ENCODE measurements around the gene FBXL3.
"Not testable (repeated sequence)": the region's sequence is repeated elsewhere in the genome, so short reads cannot be mapped to it uniquely, and the experiment has no call there.

Gene FBXL3

GRCh38 chr13:77026255-77026860, 601 bp downstream of the FBXL3 start:
- DNase-seq (ENCODE audit: low spot score), result peak; percentile 70

DNA sequence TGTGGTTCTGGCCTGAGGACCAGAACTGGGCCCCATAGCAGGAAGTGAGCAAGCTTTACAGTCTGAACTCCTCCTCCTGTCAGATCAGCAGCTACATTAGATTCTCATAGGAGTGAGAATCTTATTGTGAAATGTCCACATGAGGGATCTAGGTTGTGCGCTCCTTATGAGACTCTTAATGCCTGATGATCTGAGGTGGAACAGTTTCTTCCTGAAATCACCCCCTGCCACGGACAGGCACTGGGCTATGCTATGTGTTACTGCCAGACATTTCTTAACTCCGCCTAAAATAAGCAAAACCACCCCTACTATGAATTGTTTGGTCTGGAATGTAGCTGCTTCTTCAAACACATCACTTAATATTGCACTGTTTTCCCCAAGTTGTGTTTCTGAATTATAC, 4.6 kb downstream of the FBXL3 start:
- DNase-seq (ENCODE audit: low spot score), result peak; percentile 39

GRCh38 chr13:77019756-77020155, 7.2 kb downstream of the FBXL3 start:
- DNase-seq (ENCODE audit: low spot score), result no peak

- DNase-seq (ENCODE audit: low spot score), result no peak
Observed at GRCh38 chr13:77016888-77017623, 9.9 kb downstream of the FBXL3 start.

DNA sequence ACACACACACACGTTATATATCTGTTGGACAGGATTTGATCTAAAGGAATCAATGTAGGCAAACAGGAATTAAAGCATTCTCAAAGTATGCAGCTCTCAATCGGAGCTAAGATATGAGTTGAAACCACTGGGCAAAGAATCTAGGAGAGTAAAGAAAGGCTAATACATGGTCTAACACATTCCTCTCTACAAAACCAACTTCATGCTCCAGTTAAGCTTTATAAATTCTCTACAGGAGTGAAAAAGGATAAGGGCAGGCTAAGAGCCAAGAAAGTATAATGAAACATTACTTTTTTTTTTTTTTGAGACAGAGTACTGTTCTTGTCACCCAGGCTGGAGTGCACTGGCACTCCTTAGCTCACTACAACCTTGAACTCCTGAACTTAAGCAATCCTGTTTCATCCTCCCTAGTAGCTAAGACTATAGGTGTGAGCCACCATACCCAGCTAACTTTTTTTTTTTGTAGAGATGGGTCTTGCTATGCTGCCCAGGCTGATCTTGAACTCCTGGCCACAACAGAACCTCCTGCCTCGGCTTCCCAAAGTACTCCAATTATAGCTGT, 10.6 kb downstream of the FBXL3 start:
- DNase-seq (ENCODE audit: low spot score), result no peak

DNA sequence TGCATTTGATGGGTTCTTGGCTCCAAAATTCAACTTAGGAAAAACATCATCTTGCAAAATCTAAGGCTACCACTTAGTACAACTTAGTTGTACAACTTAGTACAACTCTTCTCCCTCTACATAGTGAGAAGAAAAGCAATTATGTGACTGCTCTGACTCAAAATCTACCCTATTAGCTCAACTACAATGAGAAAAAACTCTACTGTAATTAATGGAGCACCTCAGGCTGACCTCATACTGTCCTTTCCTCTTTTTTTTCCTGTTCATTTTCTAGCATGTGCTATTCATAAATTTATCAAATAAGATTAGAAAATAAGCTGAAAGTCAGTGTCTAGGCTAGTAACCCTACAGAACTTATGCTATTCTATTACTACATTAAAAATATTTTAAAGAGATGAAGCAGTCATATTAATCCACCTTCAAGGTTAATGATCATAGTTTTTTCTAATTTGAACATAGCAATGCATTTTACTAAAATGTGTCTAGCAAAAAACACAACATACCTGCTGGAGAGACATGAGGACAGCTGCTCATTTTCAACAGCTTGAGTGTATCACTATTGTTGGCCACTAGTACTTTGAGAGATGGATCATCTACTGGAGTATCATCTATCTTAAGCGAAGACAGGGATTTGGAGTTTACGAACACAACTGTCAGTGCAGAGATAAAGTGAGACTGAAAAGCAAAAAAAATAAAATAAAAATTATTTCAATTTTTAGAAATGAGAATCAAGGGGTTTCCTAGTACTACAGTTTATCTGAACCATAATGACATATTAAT, 11.9 kb downstream of the FBXL3 start:
- no peak for DNase-seq (ENCODE audit: low spot score)

DNA sequence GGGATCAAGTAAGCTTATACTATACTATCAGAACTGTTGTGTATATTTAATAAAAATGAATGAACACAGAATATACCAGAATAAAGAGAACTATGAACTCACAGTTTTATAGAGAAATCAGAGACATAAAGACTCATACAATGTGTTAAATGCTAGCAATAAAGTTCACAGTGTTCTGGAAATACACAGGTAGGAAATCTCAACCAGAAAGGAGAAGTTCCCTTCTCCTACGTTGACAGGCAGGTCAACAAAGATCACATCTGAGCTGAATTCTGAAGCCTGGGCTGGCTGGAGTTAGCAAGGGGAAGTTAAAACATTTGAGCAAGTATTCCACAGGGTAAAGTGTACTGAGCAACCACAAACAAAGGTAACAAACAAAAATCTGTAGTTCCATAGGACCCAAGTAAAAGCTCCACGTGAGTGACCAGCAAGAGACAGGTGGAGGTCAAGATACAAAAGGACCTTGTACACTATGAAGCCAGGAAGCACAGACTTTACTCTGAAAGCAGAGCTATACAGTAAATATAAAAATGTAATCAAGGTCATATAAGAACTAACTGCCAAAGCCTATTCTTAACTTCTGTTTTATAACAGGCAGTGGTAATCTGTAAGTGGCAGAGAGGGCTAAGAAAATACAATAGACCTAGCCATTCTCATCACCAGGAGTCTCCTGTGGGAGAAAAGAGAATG, 13.0 kb downstream of the FBXL3 start:
- DNase-seq (ENCODE audit: low spot score), result no peak

- not testable (repeated sequence) for DNase-seq (ENCODE audit: low spot score)
Observed at GRCh38 chr13:77009719-77010118, 17.2 kb downstream of the FBXL3 start.

DNA sequence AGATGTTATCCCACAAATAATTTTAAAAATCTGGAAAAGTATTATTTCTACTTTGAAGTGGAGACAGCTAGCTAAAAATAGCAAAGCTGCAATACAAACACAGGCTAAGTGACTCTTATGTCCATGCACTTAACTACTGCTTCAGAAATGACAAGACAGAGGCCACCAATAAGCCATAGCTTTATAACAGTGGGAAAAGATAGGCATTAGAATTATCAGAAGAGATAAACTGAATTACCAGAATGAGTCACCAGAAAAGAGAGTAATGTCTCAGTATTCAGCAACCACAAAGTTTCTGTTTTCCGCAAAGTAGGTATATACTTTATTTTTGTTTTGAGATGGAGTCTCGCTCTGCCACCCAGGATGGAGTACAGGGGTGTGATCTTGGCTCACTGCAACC, 17.9 kb downstream of the FBXL3 start:
- DNase-seq (ENCODE audit: low spot score), result no peak

- not testable (repeated sequence) for DNase-seq (ENCODE audit: low spot score)
Observed at GRCh38 chr13:77008337-77008736, 18.6 kb downstream of the FBXL3 start.

DNA sequence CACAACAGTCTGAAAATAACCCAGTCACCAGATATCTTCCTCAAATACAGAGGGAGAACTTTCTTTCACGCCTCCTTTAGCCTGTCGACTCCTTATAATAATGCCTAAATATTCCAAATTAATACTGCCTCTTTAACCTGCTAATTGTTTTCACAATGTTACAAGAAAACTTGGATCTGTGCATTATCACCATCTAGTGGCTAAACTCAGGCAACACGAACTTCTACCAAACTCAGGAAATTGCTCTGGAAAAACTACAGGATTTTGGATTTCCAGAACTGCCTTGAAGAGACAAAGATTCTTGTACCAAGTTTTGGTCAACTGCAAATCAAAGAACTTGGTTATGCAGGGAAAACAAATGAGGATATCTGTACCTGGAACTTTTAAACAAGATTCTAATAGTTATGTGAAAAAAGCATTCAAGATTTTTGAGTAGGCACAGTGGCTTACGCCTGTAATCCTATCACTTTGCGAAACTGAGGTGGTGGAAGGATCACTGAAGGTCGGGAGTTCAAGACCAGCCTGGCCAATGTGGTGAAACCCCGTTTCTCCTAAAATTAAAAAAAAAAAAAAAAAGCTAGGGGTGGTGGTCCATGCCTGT, 24.3 kb downstream of the FBXL3 start:
- DNase-seq (ENCODE audit: low spot score), result peak; percentile 54

DNA sequence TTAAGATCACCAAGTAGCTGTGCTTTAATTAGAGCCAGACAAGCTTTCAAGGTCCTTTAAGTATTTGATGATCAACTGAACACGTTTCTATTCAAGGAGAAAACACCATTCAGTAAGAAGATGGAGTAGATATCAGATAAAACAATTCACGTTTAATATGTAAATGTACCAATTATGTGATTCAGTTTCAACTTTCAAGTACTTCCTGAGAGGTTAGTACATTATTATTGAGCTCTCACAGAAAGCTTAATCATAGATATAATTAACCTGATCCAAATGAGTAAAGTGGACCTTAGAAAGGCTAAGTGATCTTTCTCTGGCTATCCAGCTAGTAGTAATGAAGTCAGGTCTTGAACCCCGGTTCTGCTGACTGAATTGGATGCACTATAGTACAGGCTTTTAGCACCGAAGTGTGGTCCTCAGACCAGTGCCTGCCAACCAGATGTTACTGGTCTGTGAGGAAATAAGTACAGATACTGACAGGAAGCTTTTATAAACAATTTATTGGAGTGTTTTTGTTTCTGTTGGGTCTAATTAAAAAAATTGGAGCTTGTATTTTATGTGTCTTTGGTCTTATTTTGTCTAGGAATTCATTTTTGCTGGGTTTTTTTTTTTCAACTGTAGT, 24.9 kb downstream of the FBXL3 start:
- DNase-seq (ENCODE audit: low spot score), result no peak

- no peak for DNase-seq (ENCODE audit: low spot score)
Observed at GRCh38 chr13:77001540-77001939, 25.4 kb downstream of the FBXL3 start.

GRCh38 chr13:77000475-77000874, 26.5 kb downstream of the FBXL3 start:
- DNase-seq (ENCODE audit: low spot score), result peak; percentile 34

DNA sequence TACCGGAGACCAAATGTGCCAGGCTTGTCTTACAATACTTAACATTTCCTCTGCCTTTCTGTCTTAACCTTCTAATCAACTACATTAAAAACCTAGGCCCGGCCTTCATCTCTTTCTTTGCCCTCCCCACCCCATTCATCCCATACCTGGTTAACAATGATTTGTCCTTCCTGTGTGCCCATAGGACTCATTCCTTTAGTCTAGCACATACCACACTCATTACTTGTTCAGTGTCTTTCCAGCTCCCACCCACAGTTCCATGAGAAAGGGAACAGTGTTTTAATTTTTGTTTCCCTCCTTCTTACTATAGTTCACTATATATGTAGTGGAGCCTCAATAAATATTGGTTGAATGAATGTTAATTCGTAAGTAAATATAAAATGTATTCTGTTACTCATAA, 32.7 kb downstream of the FBXL3 start:
- no peak for DNase-seq (ENCODE audit: low spot score)

DNA sequence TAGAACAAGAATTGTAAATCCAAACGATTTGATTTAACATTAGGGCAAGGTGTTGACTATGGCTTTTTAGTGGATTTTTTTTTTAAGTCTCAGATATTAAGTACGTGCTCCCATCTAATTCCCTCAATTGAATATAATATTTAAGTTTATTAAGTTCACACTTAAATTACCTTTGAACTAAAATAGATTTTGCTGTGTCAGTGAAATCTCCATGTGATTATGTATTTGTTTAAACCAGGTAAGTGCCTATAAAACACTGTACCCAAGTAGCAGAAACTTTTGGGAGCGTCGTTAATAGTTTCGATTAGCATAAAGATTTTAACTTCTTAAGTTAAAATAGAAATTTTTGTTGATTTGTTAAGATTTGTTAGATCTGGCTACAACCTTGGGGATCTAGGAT, 33.5 kb downstream of the FBXL3 start:
- DNase-seq (ENCODE audit: low spot score), result no peak

GRCh38 chr13:76993021-76993420, 33.9 kb downstream of the FBXL3 start:
- DNase-seq (ENCODE audit: low spot score), result peak; percentile 26

DNA sequence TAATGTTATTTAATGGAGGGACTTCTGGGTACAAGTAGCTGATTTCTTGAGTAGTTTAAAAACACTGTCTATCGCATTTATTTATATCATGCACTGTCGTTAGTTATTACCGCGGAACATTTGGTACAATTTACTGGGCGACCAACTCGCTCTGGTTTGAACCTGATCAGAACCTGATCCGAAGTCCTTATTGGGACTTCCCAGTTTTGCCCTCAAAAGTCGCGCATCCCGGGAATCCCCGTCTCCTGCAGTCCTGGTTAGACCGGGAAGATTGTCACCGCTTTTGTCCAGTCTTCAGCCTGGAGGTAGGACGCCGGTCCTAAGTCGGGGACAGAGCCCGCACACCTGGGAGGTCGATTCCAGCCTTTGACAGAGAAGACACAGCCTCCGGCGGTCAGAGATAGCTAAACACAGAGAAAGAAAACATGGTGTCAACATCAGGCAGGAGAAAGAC, 34.4 kb downstream of the FBXL3 start:
- DNase-seq (ENCODE audit: low spot score), result peak; percentile 36

DNA sequence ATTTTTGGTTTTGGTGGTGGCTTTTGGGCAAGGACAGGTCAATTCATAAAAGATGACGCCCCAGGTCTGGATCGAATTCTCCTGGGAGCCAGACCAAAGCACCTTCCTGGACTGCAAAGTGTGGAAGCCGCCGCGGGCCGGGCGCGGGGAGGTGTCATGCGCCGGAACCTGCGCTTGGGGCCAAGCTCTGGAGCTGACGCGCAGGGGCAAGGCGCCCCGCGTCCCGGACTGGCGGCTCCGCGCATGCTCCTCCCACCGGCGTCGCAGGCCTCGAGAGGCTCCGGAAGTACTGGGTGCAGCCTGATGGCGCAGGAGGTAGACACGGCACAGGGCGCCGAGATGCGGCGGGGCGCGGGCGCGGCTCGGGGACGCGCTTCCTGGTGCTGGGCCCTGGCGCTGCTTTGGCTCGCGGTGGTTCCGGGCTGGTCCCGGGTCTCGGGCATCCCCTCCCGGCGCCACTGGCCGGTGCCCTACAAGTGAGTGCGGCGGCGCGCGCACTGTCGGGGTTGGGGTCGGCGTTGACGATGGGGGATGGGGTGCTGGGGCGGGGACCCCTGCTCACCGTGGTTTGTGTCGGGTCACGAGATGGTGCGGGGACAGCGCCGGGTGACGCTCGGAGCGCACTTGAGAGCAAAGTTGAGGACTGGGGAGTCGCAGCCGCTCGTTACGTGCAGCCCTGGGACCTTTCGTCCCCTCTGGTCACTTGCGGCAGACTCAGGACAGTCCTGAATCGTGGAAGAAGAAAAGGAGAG, 35.0 kb downstream of the FBXL3 start, which contains the start of gene CLN5:
TSS of gene CLN5 (plus strand) at position 286 of the 752 bp plus-strand sequence. CDS start at position 304, 18 bp downstream.
- peak; percentile 97 for DNase-seq (ENCODE audit: low spot score)

GRCh38 chr13:76991432-76991795, 35.5 kb downstream of the FBXL3 start:
- no peak for DNase-seq (ENCODE audit: low spot score)
